HG03135 (cell line): ENCODE results near the gene CRHR2.
"Not testable (repeated sequence)": the region's sequence is repeated elsewhere in the genome, so short reads cannot be mapped to it uniquely, and the experiment has no call there.

Experiments
- ATAC-seq: cut with Tn5 transposase; IDR thresholded peaks from one replicate; pipeline ENCODE4 v1.9.1; 2021; ENCODE audit warnings: mild to moderate bottlenecking, moderate library complexity; ENCODE audit not compliant: unreplicated experiment

The CRHR2 gene

GRCh38 chr7:30656006-30656957 lies 26.0 kb downstream of the CRHR2 start:
- ATAC-seq = no peak

- no peak for ATAC-seq
Measured at GRCh38 chr7:30655096-30655970, 26.9 kb downstream of the CRHR2 start.

GRCh38 chr7:30654296-30655090 lies 27.8 kb downstream of the CRHR2 start:
- no peak for ATAC-seq

- ATAC-seq = no peak
Measured at GRCh38 chr7:30652698-30653641, 29.3 kb downstream of the CRHR2 start.

GRCh38 chr7:30652132-30652531 lies 30.1 kb downstream of the CRHR2 start:
- no peak for ATAC-seq

- no peak for ATAC-seq
Measured at GRCh38 chr7:30650421-30650808, 31.8 kb downstream of the CRHR2 start.

- no peak for ATAC-seq
Measured at GRCh38 chr7:30649717-30650420, 32.4 kb downstream of the CRHR2 start.

GRCh38 chr7:30648744-30649540 lies 33.3 kb downstream of the CRHR2 start:
- ATAC-seq = no peak

- no peak for ATAC-seq
Measured at GRCh38 chr7:30647589-30648364, 34.5 kb downstream of the CRHR2 start.

GRCh38 chr7:30646154-30646553 lies 36.1 kb downstream of the CRHR2 start:
- ATAC-seq = no peak

- no peak for ATAC-seq
Measured at GRCh38 chr7:30645661-30646060, 36.6 kb downstream of the CRHR2 start.

- ATAC-seq = no peak
Measured at GRCh38 chr7:30644286-30644955, 37.8 kb downstream of the CRHR2 start.

GRCh38 chr7:30642789-30643188 lies 39.5 kb downstream of the CRHR2 start:
- no peak for ATAC-seq

- not testable (repeated sequence) for ATAC-seq
Measured at GRCh38 chr7:30642322-30642721, 39.9 kb downstream of the CRHR2 start.

- ATAC-seq = no peak
Measured at GRCh38 chr7:30635798-30636197, 46.5 kb downstream of the CRHR2 start.

GRCh38 chr7:30634634-30635201 lies 47.5 kb downstream of the CRHR2 start:
- ATAC-seq = no peak

GRCh38 chr7:30634193-30634626 lies 48.0 kb downstream of the CRHR2 start:
- no peak for ATAC-seq
